IMR-90 (cell line): ENCODE results near the gene KCNJ6. TPM values are rescaled to one million over a fixed set of nuclear protein-coding genes. Genes with fewer than 3 reads are reported as not detected.

ENCODE experiments used
- ATAC-seq: fragments of 200-7000 bp; cut with Tn5 transposase; 2 replicates; pipeline ENCODE4 v1.9.1; 2020; ENCODE audit warnings: low read depth, mild to moderate bottlenecking, moderate library complexity
- BruUV-seq: library from RNA; stranded (reverse); fragments of 400-500 nt; replicated peaks from 2 replicates; lab custom pipeline; 2021; lab: Mats Ljungman, UMichigan
- CTCF ChIA-PET: fragments of 300-600 bp; formaldehyde crosslinking; extraction: SDS; loops from one replicate; lab custom pipeline; 2021; ENCODE audit warnings: antibody characterized with exemption; lab: Yijun Ruan, JAX
- POLR2A ChIA-PET: fragments of 300-600 bp; sonication (Branson Sonifier 250); formaldehyde crosslinking; loops from one replicate; lab custom pipeline; 2022; ENCODE audit warnings: antibody characterized with exemption; ENCODE audit not compliant: unreplicated experiment; lab: Charles Lee
- DNase-seq: peaks from one replicate; pipeline ENCODE4 v3.0.0; 2013
- H2AFZ ChIP-seq: replicated peaks from 2 replicates; pipeline ENCODE3; 2013; ENCODE audit warnings: low read length, mild to moderate bottlenecking; ENCODE audit not compliant: poor library complexity
- H2AK5ac ChIP-seq: 2 replicates; pipeline ENCODE4 v1.6.1; 2013; ENCODE audit warnings: low read depth, low read length, inconsistent platforms
- H2AK9ac ChIP-seq: replicated peaks from 2 replicates; pipeline ENCODE3; 2013; ENCODE audit warnings: mild to moderate bottlenecking, low read depth, low read length, moderate library complexity; ENCODE audit not compliant: poor library complexity
- H2BK120ac ChIP-seq: 2 replicates; pipeline ENCODE4 v1.6.1; 2013; ENCODE audit warnings: low read depth, low read length, inconsistent platforms
- H2BK15ac ChIP-seq: 3 replicates; pipeline ENCODE4 v1.6.1; 2013; ENCODE audit warnings: low read depth, low read length, inconsistent platforms
- H2BK20ac ChIP-seq: 2 replicates; pipeline ENCODE4 v1.6.1; 2013; ENCODE audit warnings: low read depth, mild to moderate bottlenecking, inconsistent platforms, low read length, moderate library complexity
- H2BK5ac ChIP-seq: 2 replicates; pipeline ENCODE4 v1.6.1; 2013; ENCODE audit warnings: mild to moderate bottlenecking, low read depth, low read length, inconsistent platforms; ENCODE audit not compliant: poor library complexity, severe bottlenecking
- H3K14ac ChIP-seq: replicated peaks from 2 replicates; pipeline ENCODE4 v1.6.1; 2013; ENCODE audit warnings: low read depth, low read length, inconsistent platforms
- H3K18ac ChIP-seq: 2 replicates; pipeline ENCODE4 v1.6.1; 2013; ENCODE audit warnings: low read depth, low read length, control low read depth
- H3K23ac ChIP-seq: 2 replicates; pipeline ENCODE4 v1.6.1; 2013; ENCODE audit warnings: low read depth, low read length, inconsistent platforms
- H3K27ac ChIP-seq: 2 replicates; pipeline ENCODE4 v1.5.1; 2013; ENCODE audit warnings: mild to moderate bottlenecking, control low read depth, low read length; ENCODE audit not compliant: insufficient read depth
- H3K27me3 ChIP-seq: 2 replicates; pipeline ENCODE4 v1.6.1; 2013; ENCODE audit warnings: low read length; ENCODE audit not compliant: control insufficient read depth, insufficient read depth
- H3K36me3 ChIP-seq: 2 replicates; pipeline ENCODE4 v1.6.1; 2013; ENCODE audit warnings: low read length, mixed read lengths; ENCODE audit not compliant: control insufficient read depth, insufficient read depth
- H3K4ac ChIP-seq: 2 replicates; pipeline ENCODE4 v1.6.1; 2013; ENCODE audit warnings: low read depth, low read length, inconsistent platforms
- H3K4me1 ChIP-seq: 2 replicates; pipeline ENCODE4 v1.6.1; 2013; ENCODE audit warnings: low read length, mixed read lengths; ENCODE audit not compliant: control insufficient read depth, insufficient read depth
- H3K4me2 ChIP-seq: 2 replicates; pipeline ENCODE4 v1.6.1; 2013; ENCODE audit warnings: low read depth, mild to moderate bottlenecking, control low read depth, low read length, moderate library complexity
- H3K4me3 ChIP-seq: 2 replicates; pipeline ENCODE4 v1.5.1; 2013; ENCODE audit warnings: low read depth, mild to moderate bottlenecking, control low read depth, low read length, moderate library complexity; ENCODE audit not compliant: insufficient read depth
- H3K56ac ChIP-seq: 2 replicates; pipeline ENCODE4 v1.6.1; 2013; ENCODE audit warnings: low read length, inconsistent platforms; ENCODE audit not compliant: insufficient read depth; ENCODE audit errors: extremely low read depth
- H3K79me1 ChIP-seq, 2 experiments: 2 replicates each; pipeline ENCODE4 v1.6.1; 2013; ENCODE audit warnings: low read length in 2 of 2, inconsistent platforms in 1 of 2, low read depth in 1 of 2
- H3K9ac ChIP-seq: 2 replicates; pipeline ENCODE4 v1.6.1; 2013; ENCODE audit warnings: low read depth, low read length, control low read depth
- H3K9me1 ChIP-seq: 2 replicates; pipeline ENCODE4 v1.6.1; 2013; ENCODE audit warnings: low read length, inconsistent platforms; ENCODE audit not compliant: insufficient read depth
- H3K9me3 ChIP-seq: 2 replicates; pipeline ENCODE4 v1.6.1; 2013; ENCODE audit warnings: low read length; ENCODE audit not compliant: control insufficient read depth, insufficient read depth
- H4K20me1 ChIP-seq: 2 replicates; pipeline ENCODE4 v1.6.1; 2013; ENCODE audit warnings: low read length, inconsistent platforms; ENCODE audit not compliant: insufficient read depth
- H4K5ac ChIP-seq: 2 replicates; pipeline ENCODE4 v1.6.1; 2013; ENCODE audit warnings: mild to moderate bottlenecking, low read depth, low read length, control low read depth
- H4K8ac ChIP-seq, 2 experiments: 2 replicates each; pipeline ENCODE4 v1.6.1; 2013; ENCODE audit warnings: low read depth in 2 of 2, low read length in 2 of 2, control low read depth in 1 of 2, inconsistent platforms in 1 of 2
- H4K91ac ChIP-seq: 2 replicates; pipeline ENCODE4 v1.6.1; 2013; ENCODE audit warnings: low read depth, low read length, inconsistent platforms; ENCODE audit not compliant: insufficient read depth
- BHLHE40 ChIP-seq: fragments of 150-350 bp; IDR thresholded peaks from 2 replicates; pipeline ENCODE4 v1.6.1; 2016; ENCODE audit warnings: mild to moderate bottlenecking, low read depth, low read length
- NFE2L2 ChIP-seq: fragments of 150-350 bp; IDR thresholded peaks from 2 replicates; pipeline ENCODE4 v1.6.1; 2016; ENCODE audit warnings: low read depth, mild to moderate bottlenecking, low read length
- whole genome bisulfite sequencing, 2 experiments: methylation state at CpG; one replicate each; pipeline versions ENCODE4 v1.1.5 to v1.1.7; 2013; ENCODE audit warnings: missing lambda C conversion rate in 2 of 2; ENCODE audit not compliant: insufficient read length in 1 of 2; ENCODE audit errors: extremely low coverage in 2 of 2; 5-methylcytosine and 5-hydroxymethylcytosine counted together
- dilution Hi-C: fragments of 300-500 bp; cut with HindIII; formaldehyde crosslinking; loops from one replicate; pipeline ENCODE4 v1.14.3; 2018; ENCODE audit warnings: low sequenced_read_pairs; ENCODE audit not compliant: unreplicated experiment
- in situ Hi-C: fragments of 300-500 bp; cut with MboI; formaldehyde crosslinking; loops from 3 replicates; pipeline ENCODE4 v1.14.3; 2019; ENCODE audit warnings: low sequenced_read_pairs, inconsistent platforms, mixed read lengths
- intact Hi-C: fragments of 100-400 bp; cut with micrococcal nuclease; formaldehyde crosslinking; loops from 2 replicates; pipeline ENCODE4 v1.10.0; 2022
- polyA plus RNA-seq, 3 experiments: library from polyadenylated mRNA; depleted of rRNA; stranded (reverse); fragments of >200 nt; gene quantifications; 2 replicates each; pipeline ENCODE4 v1.2.3, GENCODE V29; 2012; ENCODE audit warnings: low replicate concordance in 1 of 3
- total RNA-seq: library from RNA; depleted of rRNA; stranded (reverse); fragments of >200 nt; gene quantifications from 2 replicates; pipeline ENCODE4 v1.2.3, GENCODE V29; 2012

KCNJ6 gene
- total and polyA plus RNA-seq, 2 of the 4 experiments (the other 2 are of a cell fraction), result under 0.01 to 0.02 TPM

DNA sequence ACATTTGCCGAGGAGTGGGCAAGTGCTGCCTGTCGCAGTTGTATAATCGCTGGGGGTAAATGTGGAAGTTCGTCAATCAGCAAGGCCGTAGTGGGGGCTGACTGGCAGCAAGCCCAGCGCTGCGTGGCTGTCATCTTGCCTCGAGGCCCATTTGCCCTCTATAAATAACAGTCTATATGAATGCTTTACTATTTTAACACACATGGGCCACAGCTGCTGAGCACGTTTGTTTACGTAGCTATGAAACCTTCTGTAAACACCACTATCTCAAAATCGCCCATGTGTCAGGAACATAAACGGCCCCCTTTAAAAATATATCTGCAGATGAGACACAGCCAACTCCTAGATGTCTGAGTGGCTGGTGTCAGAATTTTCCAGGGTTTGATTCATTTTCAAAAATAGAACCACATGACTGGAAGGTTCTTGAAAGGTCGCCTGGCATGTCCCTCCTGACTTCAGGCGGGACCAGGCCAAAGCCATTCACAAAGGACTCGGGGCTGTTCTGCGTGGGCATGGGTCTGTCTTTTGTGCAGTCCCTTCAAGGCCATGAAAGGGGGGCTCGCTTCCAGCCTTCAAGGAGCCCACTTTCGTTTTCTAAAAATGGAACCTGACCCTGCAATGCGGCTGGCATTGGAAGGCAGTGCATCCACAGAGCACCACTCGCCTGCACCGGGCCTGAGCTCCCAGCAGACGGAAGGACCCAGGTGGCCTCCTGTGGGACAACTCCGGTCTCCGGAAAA is 205.5 kb downstream of the KCNJ6 start:
- intact Hi-C loops, result no loop called here
- POLR2A ChIA-PET, result interaction anchor here (1.0 kb wide), 1 partner anchor 8 kb away, joined by 12 read pairs; no protein-coding TSS in a partner anchor

More for the DNA sequence above, 205.5 kb downstream of the KCNJ6 start:
- Histone ChIP-seq H2AK5ac (no peak overlapping the region), H2BK120ac (no peak overlapping the region), H3K9me1 (no peaks in the 10 kb centered on the region), H3K18ac (no peak overlapping the region; the same call in 1 of the 2 replicates), H3K9ac (no peak overlapping the region), H4K5ac (no peak overlapping the region), H3K27ac (no peak overlapping the region), H3K4me3 (no peak overlapping the region), H3K9me3 (peaks cover 1% of the 10 kb centered on the region; the same call in 1 of the 2 replicates), H3K79me1 (no peaks in the 10 kb centered on the region), H3K4ac (peak overlapping the region; percentile 6; the same call in 1 of the 2 replicates), H4K20me1 (no peaks in the 10 kb centered on the region), H2BK15ac (no peak overlapping the region), H3K56ac (no peak overlapping the region), H4K91ac (no peak overlapping the region), H3K14ac (peak overlapping the region; percentile 3; the same call in 1 of the 2 replicates), H2BK5ac (no peak overlapping the region), H3K27me3 (peaks cover 4% of the 10 kb centered on the region), H4K8ac (0 out of 4 replicates have a peak overlapping the region, but pooled peaks of 1 of the 2 experiments have one; percentile 5), H2AFZ (peak overlapping the region; percentile 4), H3K36me3 (no peaks in the 10 kb centered on the region), H3K4me1 (peaks cover 10% of the 10 kb centered on the region), H2BK20ac (no peak overlapping the region), H3K4me2 (peak overlapping the region; percentile 23; the same call in 1 of the 2 replicates), H2AK9ac (no peak overlapping the region), H3K23ac (no peak overlapping the region)
- BruUV-seq, result no TSS peak
- 16% methylated on average over 9 of the region's 24 CpGs; no CpG with 5 or more reads in 1 of the 2 experiments for whole genome bisulfite sequencing, 2 experiments
- dilution Hi-C loops (no loop called here), in situ Hi-C loops (loop anchor here (5.0 to 10.0 kb wide), 4 partner anchors 64 to 642 kb away; partner anchors contain the start of gene KCNJ6)
- ATAC-seq (peak; percentile 36), DNase-seq (peak; percentile 68)
- CTCF ChIA-PET, result interaction anchor here (1.2 to 2.6 kb wide), 4 partner anchors 10 to 416 kb away, joined by 3 to 11 read pairs (median 4); no protein-coding TSS in a partner anchor
- TF ChIP-seq NFE2L2, result no peak
- peak; percentile 87 for TF ChIP-seq BHLHE40
